Panc1 (cell line): ENCODE measurements around the gene AIRE. TPM values are rescaled to one million over a fixed set of nuclear protein-coding genes. Genes with fewer than 3 reads are reported as not detected.

Experiments used
- ATAC-seq: fragments of 200-7000 bp; cut with Tn5 transposase; 2 replicates; pipeline ENCODE4 v1.9.1; 2020; ENCODE audit warnings: mild to moderate bottlenecking, moderate library complexity
- BruUV-seq: library from RNA; stranded (reverse); fragments of 400-500 nt; replicated peaks from 2 replicates; lab custom pipeline; 2021; lab: Mats Ljungman, UMichigan
- CTCF ChIA-PET: fragments of 300-600 bp; sonication (Branson Sonifier 250); formaldehyde crosslinking; loops from one replicate; lab custom pipeline; 2022; ENCODE audit warnings: antibody characterized with exemption; lab: Charles Lee
- POLR2A ChIA-PET: fragments of 300-600 bp; sonication (Branson Sonifier 250); formaldehyde crosslinking; loops from one replicate; lab custom pipeline; 2022; ENCODE audit warnings: antibody characterized with exemption; lab: Charles Lee
- DNase-seq: peaks from one replicate; pipeline ENCODE4 v3.0.0-alpha.2; 2010; ENCODE audit warnings: low read depth, low spot score
- H3K27ac ChIP-seq: 2 replicates; pipeline ENCODE4 v1.5.1; 2011; ENCODE audit warnings: mild to moderate bottlenecking, low read length, inconsistent platforms
- H3K27me3 ChIP-seq: fragments of 200-500 bp; sonication (Bioruptor generic); 2 replicates; pipeline ENCODE4 v1.6.0; 2014; ENCODE audit warnings: low read length, inconsistent platforms; ENCODE audit not compliant: control insufficient read depth, insufficient read depth
- H3K36me3 ChIP-seq: fragments of 200-500 bp; sonication (Bioruptor generic); 2 replicates; pipeline ENCODE4 v1.5.1; 2014; ENCODE audit warnings: inconsistent platforms, mild to moderate bottlenecking, low read length, moderate library complexity; ENCODE audit not compliant: control insufficient read depth, insufficient read depth
- H3K4me1 ChIP-seq: 2 replicates; pipeline ENCODE4 v1.5.1; 2011; ENCODE audit warnings: inconsistent platforms, mild to moderate bottlenecking, low read length, moderate library complexity; ENCODE audit not compliant: control insufficient read depth, insufficient read depth
- H3K4me3 ChIP-seq, 2 experiments: 2 replicates each; pipeline ENCODE4 v1.5.1; 2011 to 2012; ENCODE audit warnings: low read depth in 2 of 2, low read length in 2 of 2, mild to moderate bottlenecking in 2 of 2, inconsistent platforms in 1 of 2, moderate library complexity in 1 of 2
- H3K9me3 ChIP-seq: fragments of 200-500 bp; sonication (Bioruptor generic); 2 replicates; pipeline ENCODE4 v1.5.1; 2014; ENCODE audit warnings: low read depth, mild to moderate bottlenecking, inconsistent platforms, low read length, moderate library complexity; ENCODE audit not compliant: control insufficient read depth, insufficient read depth
- POLR2AphosphoS5 ChIP-seq: IDR thresholded peaks from 2 replicates; pipeline ENCODE4 v1.6.1; 2012; ENCODE audit warnings: mild to moderate bottlenecking, low read depth, low read length, moderate library complexity
- SIN3A ChIP-seq: IDR thresholded peaks from 2 replicates; pipeline ENCODE4 v1.6.1; 2012; ENCODE audit warnings: low read depth, mild to moderate bottlenecking, low read length, moderate library complexity, borderline replicate concordance; ENCODE audit not compliant: insufficient read depth
- TCF7L2 ChIP-seq: IDR thresholded peaks from 2 replicates; pipeline ENCODE4 v1.6.1; 2011; ENCODE audit warnings: mild to moderate bottlenecking, low read depth, low read length, inconsistent platforms
- in situ Hi-C: cut with HindIII; loops from 2 replicates; pipeline ENCODE4 v1.10.0; 2016; ENCODE audit warnings: low sequenced_read_pairs, low pct_unique_long_range_greater_than_20kb
- intact Hi-C: fragments of 100-400 bp; cut with micrococcal nuclease; formaldehyde crosslinking; loops from one replicate; pipeline ENCODE4 v1.10.0; 2022; ENCODE audit not compliant: unreplicated experiment
- total RNA-seq: library from RNA; stranded (reverse); gene quantifications from one replicate; pipeline ENCODE4 v1.2.1, GENCODE V29; 2021; ENCODE audit not compliant: unreplicated experiment
- TF ChIP-seq, protein P1 (sequence below): fragments of 450-650 bp; IDR thresholded peaks from 2 replicates; pipeline ENCODE4 v1.5.1; 2017; ENCODE audit warnings: mild to moderate bottlenecking
- TF ChIP-seq, protein P2 (sequence below), 2 experiments: IDR thresholded peaks; 2 replicates each; pipeline ENCODE4 v1.6.1; 2011 to 2012; ENCODE audit warnings: low read depth in 2 of 2, control low read depth in 1 of 2, low read length in 1 of 2, mild to moderate bottlenecking in 1 of 2, moderate library complexity in 1 of 2; ENCODE audit not compliant: insufficient read depth in 1 of 2

The AIRE gene
- total RNA-seq, 1 experiment from 2014 or later, result not detected

DNA sequence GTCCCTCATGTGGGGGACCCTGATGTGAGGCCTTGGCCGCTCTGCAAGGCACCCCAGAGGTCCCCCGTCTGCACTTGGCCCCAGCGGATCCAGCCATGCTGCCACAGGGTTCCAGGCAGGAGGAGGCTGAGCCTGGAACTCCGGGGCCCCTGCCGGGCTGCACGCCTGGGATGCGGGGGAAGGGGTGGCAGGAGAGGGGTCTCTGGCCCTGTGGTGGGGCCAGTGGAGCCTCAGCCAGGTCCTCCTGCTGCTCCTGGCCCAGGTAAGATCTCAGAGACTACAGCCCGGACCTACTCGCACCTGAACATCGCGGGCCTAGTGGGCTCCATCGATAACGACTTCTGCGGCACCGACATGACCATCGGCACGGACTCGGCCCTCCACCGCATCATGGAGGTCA is 27.0 kb downstream of the AIRE start:
- in situ Hi-C loops, result no loop called here
- no peak overlapping the region for H3K4me3 ChIP-seq
- DNase-seq (no peak), ATAC-seq (no peak)
- H3K4me1 ChIP-seq, result no peaks in the 10 kb centered on the region
- no peak overlapping the region for H3K27ac ChIP-seq
- H3K27me3 ChIP-seq, result no peaks in the 10 kb centered on the region
- ChIA-PET POLR2A (no interaction called here), CTCF (no interaction called here)
- no peak for TF ChIP-seq SIN3A
- TF ChIP-seq POLR2AphosphoS5, result no peak
- TF ChIP-seq, protein P1, sequence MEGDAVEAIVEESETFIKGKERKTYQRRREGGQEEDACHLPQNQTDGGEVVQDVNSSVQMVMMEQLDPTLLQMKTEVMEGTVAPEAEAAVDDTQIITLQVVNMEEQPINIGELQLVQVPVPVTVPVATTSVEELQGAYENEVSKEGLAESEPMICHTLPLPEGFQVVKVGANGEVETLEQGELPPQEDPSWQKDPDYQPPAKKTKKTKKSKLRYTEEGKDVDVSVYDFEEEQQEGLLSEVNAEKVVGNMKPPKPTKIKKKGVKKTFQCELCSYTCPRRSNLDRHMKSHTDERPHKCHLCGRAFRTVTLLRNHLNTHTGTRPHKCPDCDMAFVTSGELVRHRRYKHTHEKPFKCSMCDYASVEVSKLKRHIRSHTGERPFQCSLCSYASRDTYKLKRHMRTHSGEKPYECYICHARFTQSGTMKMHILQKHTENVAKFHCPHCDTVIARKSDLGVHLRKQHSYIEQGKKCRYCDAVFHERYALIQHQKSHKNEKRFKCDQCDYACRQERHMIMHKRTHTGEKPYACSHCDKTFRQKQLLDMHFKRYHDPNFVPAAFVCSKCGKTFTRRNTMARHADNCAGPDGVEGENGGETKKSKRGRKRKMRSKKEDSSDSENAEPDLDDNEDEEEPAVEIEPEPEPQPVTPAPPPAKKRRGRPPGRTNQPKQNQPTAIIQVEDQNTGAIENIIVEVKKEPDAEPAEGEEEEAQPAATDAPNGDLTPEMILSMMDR, result no peak
- TF ChIP-seq, protein P2, sequence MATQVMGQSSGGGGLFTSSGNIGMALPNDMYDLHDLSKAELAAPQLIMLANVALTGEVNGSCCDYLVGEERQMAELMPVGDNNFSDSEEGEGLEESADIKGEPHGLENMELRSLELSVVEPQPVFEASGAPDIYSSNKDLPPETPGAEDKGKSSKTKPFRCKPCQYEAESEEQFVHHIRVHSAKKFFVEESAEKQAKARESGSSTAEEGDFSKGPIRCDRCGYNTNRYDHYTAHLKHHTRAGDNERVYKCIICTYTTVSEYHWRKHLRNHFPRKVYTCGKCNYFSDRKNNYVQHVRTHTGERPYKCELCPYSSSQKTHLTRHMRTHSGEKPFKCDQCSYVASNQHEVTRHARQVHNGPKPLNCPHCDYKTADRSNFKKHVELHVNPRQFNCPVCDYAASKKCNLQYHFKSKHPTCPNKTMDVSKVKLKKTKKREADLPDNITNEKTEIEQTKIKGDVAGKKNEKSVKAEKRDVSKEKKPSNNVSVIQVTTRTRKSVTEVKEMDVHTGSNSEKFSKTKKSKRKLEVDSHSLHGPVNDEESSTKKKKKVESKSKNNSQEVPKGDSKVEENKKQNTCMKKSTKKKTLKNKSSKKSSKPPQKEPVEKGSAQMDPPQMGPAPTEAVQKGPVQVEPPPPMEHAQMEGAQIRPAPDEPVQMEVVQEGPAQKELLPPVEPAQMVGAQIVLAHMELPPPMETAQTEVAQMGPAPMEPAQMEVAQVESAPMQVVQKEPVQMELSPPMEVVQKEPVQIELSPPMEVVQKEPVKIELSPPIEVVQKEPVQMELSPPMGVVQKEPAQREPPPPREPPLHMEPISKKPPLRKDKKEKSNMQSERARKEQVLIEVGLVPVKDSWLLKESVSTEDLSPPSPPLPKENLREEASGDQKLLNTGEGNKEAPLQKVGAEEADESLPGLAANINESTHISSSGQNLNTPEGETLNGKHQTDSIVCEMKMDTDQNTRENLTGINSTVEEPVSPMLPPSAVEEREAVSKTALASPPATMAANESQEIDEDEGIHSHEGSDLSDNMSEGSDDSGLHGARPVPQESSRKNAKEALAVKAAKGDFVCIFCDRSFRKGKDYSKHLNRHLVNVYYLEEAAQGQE (IDR thresholded peaks at IDR 0.05; ENCODE audit: insufficient read depth in 1 of 2, low read depth in 2 of 2, low read length in 1 of 2), result no peak
- TF ChIP-seq TCF7L2, result no peak
- H3K36me3 ChIP-seq, result no peaks in the 10 kb centered on the region
- no TSS peak for BruUV-seq
- intact Hi-C loops, result no loop called here
- no peaks in the 10 kb centered on the region for H3K9me3 ChIP-seq

DNA sequence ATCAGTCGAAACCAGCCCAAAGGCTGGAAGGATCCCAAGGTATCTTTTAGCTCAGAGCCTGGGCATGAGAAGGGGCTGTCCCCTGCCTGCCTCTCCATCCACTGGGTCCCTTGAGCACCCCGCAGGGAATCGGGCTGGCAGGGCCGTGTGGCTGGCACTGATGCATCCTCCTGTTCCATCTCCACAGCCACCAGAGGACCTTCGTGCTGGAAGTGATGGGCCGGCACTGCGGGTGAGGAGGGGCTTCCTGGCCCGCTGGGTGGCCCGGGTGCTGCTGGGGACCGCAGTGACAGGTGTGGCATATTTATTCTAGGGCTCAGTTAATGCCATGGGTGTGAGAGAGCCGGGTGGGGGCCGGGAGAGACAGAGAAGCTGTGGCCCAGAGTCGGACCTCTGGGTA is 27.8 kb downstream of the AIRE start:
- H3K9me3 ChIP-seq, result no peaks in the 10 kb centered on the region
- ChIA-PET CTCF (no interaction called here), POLR2A (no interaction called here)
- H3K4me3 ChIP-seq, result no peak overlapping the region
- no TSS peak for BruUV-seq
- no peaks in the 10 kb centered on the region for H3K27me3 ChIP-seq
- no peak for DNase-seq
- H3K4me1 ChIP-seq, result no peaks in the 10 kb centered on the region
- intact Hi-C loops (no loop called here), in situ Hi-C loops (no loop called here)
- TF ChIP-seq TCF7L2 (no peak), SIN3A (no peak), POLR2AphosphoS5 (no peak)
- TF ChIP-seq, protein P2 (IDR thresholded peaks at IDR 0.05; ENCODE audit: insufficient read depth in 1 of 2, low read depth in 2 of 2, low read length in 1 of 2), result no peak
- TF ChIP-seq, protein P1, result no peak
- no peak overlapping the region for H3K27ac ChIP-seq
- ATAC-seq, result no peak
- no peaks in the 10 kb centered on the region for H3K36me3 ChIP-seq
